CD8-positive, alpha-beta memory T cell (primary cell): ENCODE data around the gene KCNMA1. TPM values are rescaled to one million over a fixed set of nuclear protein-coding genes. Genes with fewer than 3 reads are reported as not detected.

ENCODE experiments used
- CTCF ChIA-PET: fragments of 350-600 bp; sonication (Branson Sonifier 250); formaldehyde crosslinking; loops from one replicate; lab custom pipeline; 2021; ENCODE audit warnings: antibody characterized with exemption; lab: Charles Lee
- POLR2A ChIA-PET: fragments of 350-600 bp; sonication (Branson Sonifier 250); formaldehyde crosslinking; loops from one replicate; lab custom pipeline; 2021; ENCODE audit warnings: antibody characterized with exemption; lab: Charles Lee
- DNase-seq, 5 donors: peaks; one replicate each; pipeline versions ENCODE4 v3.0.0 to v3.0.0-alpha.2; 2020 to 2022; ENCODE audit warnings: mixed read lengths in 1 of 5
- H3K27ac ChIP-seq: one replicate; pipeline ENCODE4 v1.7.0; 2013; ENCODE audit warnings: low read depth, mild to moderate bottlenecking, low read length, moderate library complexity
- H3K27me3 ChIP-seq: 2 replicates; pipeline ENCODE4 v1.7.0; 2013; ENCODE audit warnings: low read length, mild to moderate bottlenecking; ENCODE audit not compliant: insufficient read depth, poor library complexity, severe bottlenecking
- H3K36me3 ChIP-seq: 2 replicates; pipeline ENCODE4 v1.7.0; 2013; ENCODE audit warnings: mild to moderate bottlenecking, low read length, moderate library complexity; ENCODE audit not compliant: insufficient read depth
- H3K4me1 ChIP-seq: 2 replicates; pipeline ENCODE4 v1.7.0; 2013; ENCODE audit warnings: mild to moderate bottlenecking, low read length, moderate library complexity; ENCODE audit not compliant: insufficient read depth
- H3K4me3 ChIP-seq: 2 replicates; pipeline ENCODE4 v1.7.0; 2013; ENCODE audit warnings: mild to moderate bottlenecking, low read length
- H3K9me3 ChIP-seq: 2 replicates; pipeline ENCODE4 v1.7.0; 2013; ENCODE audit warnings: mild to moderate bottlenecking, low read length
- H3K27ac Mint-ChIP-seq, 8 donors: one replicate each; pipeline ENCODE4 v1.8.0; 2020 to 2021; ENCODE audit warnings: mixed read lengths in 8 of 8, mild to moderate bottlenecking in 6 of 8, inconsistent platforms in 3 of 8, moderate library complexity in 3 of 8
- H3K27me3 Mint-ChIP-seq, 2 donors: one replicate each; pipeline ENCODE4 v1.8.0; 2020 to 2021; ENCODE audit warnings: mixed read lengths in 2 of 2, mild to moderate bottlenecking in 1 of 2, moderate library complexity in 1 of 2
- H3K36me3 Mint-ChIP-seq, 3 donors: one replicate each; pipeline ENCODE4 v1.8.0; 2020 to 2021; ENCODE audit warnings: mixed read lengths in 3 of 3, inconsistent platforms in 1 of 3, mild to moderate bottlenecking in 1 of 3
- H3K4me1 Mint-ChIP-seq, 3 donors: one replicate each; pipeline ENCODE4 v1.8.0; 2020 to 2021; ENCODE audit warnings: mixed read lengths in 3 of 3, inconsistent platforms in 1 of 3, mild to moderate bottlenecking in 1 of 3
- H3K4me3 Mint-ChIP-seq, 7 donors: one replicate each; pipeline ENCODE4 v1.8.0; 2020 to 2021; ENCODE audit warnings: mixed read lengths in 7 of 7, mild to moderate bottlenecking in 6 of 7, moderate library complexity in 4 of 7, inconsistent platforms in 2 of 7
- H3K9me3 Mint-ChIP-seq, 5 donors: one replicate each; pipeline ENCODE4 v1.8.0; 2020 to 2022; ENCODE audit warnings: mixed read lengths in 5 of 5, mild to moderate bottlenecking in 3 of 5, moderate library complexity in 2 of 5, inconsistent platforms in 1 of 5
- polyA plus RNA-seq: library from polyadenylated mRNA; unstranded; fragments of 300-500 nt; fragmentation: Illumina TruSeq; gene quantifications from one replicate; pipeline ENCODE4 v1.2.3, GENCODE V29; 2021
- total RNA-seq, 2 experiments: library from RNA; stranded (reverse); gene quantifications; one replicate each; pipeline ENCODE4 v1.2.3, GENCODE V29; 2021

The KCNMA1 gene
- total and polyA plus RNA-seq, 3 experiments from 2014 or later, result 0.20 to 0.31 TPM; not detected in 1

GRCh38 chr10:77173615-77174461, 463.8 kb downstream of the KCNMA1 start:
- H3K4me1 Mint-ChIP-seq, result no peaks in the 10 kb centered on the region
- no peaks in the 10 kb centered on the region for H3K9me3 ChIP-seq
- ChIA-PET CTCF (interaction anchor here (0.9 to 12.1 kb wide), 14 partner anchors 7 to 539 kb away, joined by 3 to 113 read pairs (median 4); no protein-coding TSS in a partner anchor), POLR2A (no interaction called here)
- H3K9me3 Mint-ChIP-seq, result no peaks in the 10 kb centered on the region
- H3K4me1 ChIP-seq, result no peaks in the 10 kb centered on the region
- peaks cover 5 to 14% of the 10 kb centered on the region in 2 donors for H3K27me3 Mint-ChIP-seq
- peak overlapping the region in 1 of 8 donors; percentile 35 for H3K27ac Mint-ChIP-seq
- no peak overlapping the region for H3K4me3 Mint-ChIP-seq
- no peak overlapping the region for H3K27ac ChIP-seq
- H3K27me3 ChIP-seq, result no peaks in the 10 kb centered on the region
- no peaks in the 10 kb centered on the region for H3K36me3 Mint-ChIP-seq
- DNase-seq, result peak; percentile 36 to 73 (median 54)
- no peak overlapping the region for H3K4me3 ChIP-seq
- no peaks in the 10 kb centered on the region for H3K36me3 ChIP-seq

- Mint-ChIP-seq H3K27me3 (peaks cover 9 to 13% of the 10 kb centered on the region in 2 donors), H3K4me3 (no peak overlapping the region), H3K4me1 (no peaks in the 10 kb centered on the region), H3K9me3 (no peaks in the 10 kb centered on the region), H3K27ac (no peak overlapping the region), H3K36me3 (no peaks in the 10 kb centered on the region)
- H3K36me3 ChIP-seq, result no peaks in the 10 kb centered on the region
- no peak for DNase-seq
- H3K4me3 ChIP-seq, result no peak overlapping the region
- no peaks in the 10 kb centered on the region for H3K27me3 ChIP-seq
- no peaks in the 10 kb centered on the region for H3K9me3 ChIP-seq
- H3K27ac ChIP-seq, result no peak overlapping the region
- POLR2A ChIA-PET, result no interaction called here
- H3K4me1 ChIP-seq, result no peaks in the 10 kb centered on the region
- CTCF ChIA-PET, result interaction anchor here (12.1 kb wide), 1 partner anchor 472 kb away, joined by 113 read pairs; no protein-coding TSS in a partner anchor
These were observed 465.5 kb downstream of the KCNMA1 start for GRCh38 chr10:77172086-77172485.

- ChIA-PET POLR2A (no interaction called here), CTCF (interaction anchor here (1.1 to 12.1 kb wide), 3 partner anchors 11 to 543 kb away, joined by 3 to 113 read pairs (median 4); no protein-coding TSS in a partner anchor)
- H3K27me3 Mint-ChIP-seq, result peaks cover 11 to 31% of the 10 kb centered on the region in 2 donors
- H3K27ac Mint-ChIP-seq, result no peak overlapping the region
- H3K9me3 Mint-ChIP-seq, result no peaks in the 10 kb centered on the region
- H3K4me3 Mint-ChIP-seq, result no peak overlapping the region
- H3K27me3 ChIP-seq, result peaks cover 6% of the 10 kb centered on the region
- H3K27ac ChIP-seq, result no peak overlapping the region
- no peak overlapping the region for H3K4me3 ChIP-seq
- no peaks in the 10 kb centered on the region for H3K36me3 Mint-ChIP-seq
- H3K36me3 ChIP-seq, result no peaks in the 10 kb centered on the region
- H3K9me3 ChIP-seq, result no peaks in the 10 kb centered on the region
- H3K4me1 ChIP-seq, result no peaks in the 10 kb centered on the region
- no peak for DNase-seq
- peaks cover 4 to 5% (median 5%) of the 10 kb centered on the region in 3 donors for H3K4me1 Mint-ChIP-seq
These were observed 468.7 kb downstream of the KCNMA1 start for GRCh38 chr10:77168861-77169260.

GRCh38 chr10:77168161-77168560, 469.4 kb downstream of the KCNMA1 start:
- H3K27me3 ChIP-seq, result peaks cover 6% of the 10 kb centered on the region
- H3K9me3 ChIP-seq, result no peaks in the 10 kb centered on the region
- H3K4me3 ChIP-seq, result no peak overlapping the region
- ChIA-PET CTCF (interaction anchor here (0.7 to 12.1 kb wide), 4 partner anchors 10 to 544 kb away, joined by 3 to 113 read pairs (median 4); no protein-coding TSS in a partner anchor), POLR2A (no interaction called here)
- Mint-ChIP-seq H3K4me1 (peaks cover 4 to 5% (median 5%) of the 10 kb centered on the region in 3 donors), H3K27ac (no peak overlapping the region), H3K9me3 (no peaks in the 10 kb centered on the region), H3K36me3 (no peaks in the 10 kb centered on the region), H3K27me3 (peaks cover 11 to 33% of the 10 kb centered on the region in 2 donors), H3K4me3 (no peak overlapping the region)
- DNase-seq, result no peak
- no peaks in the 10 kb centered on the region for H3K4me1 ChIP-seq
- no peak overlapping the region for H3K27ac ChIP-seq
- no peaks in the 10 kb centered on the region for H3K36me3 ChIP-seq

GRCh38 chr10:77165445-77166208, 472.0 kb downstream of the KCNMA1 start:
- no peak overlapping the region for H3K4me3 ChIP-seq

GRCh38 chr10:77164616-77165311, 472.8 kb downstream of the KCNMA1 start:
- POLR2A ChIA-PET, result no interaction called here
- no peak for DNase-seq
- no peak overlapping the region for H3K27ac ChIP-seq
- Mint-ChIP-seq H3K27me3 (peaks cover 6 to 40% of the 10 kb centered on the region in 2 donors), H3K36me3 (no peaks in the 10 kb centered on the region), H3K9me3 (no peaks in the 10 kb centered on the region), H3K27ac (no peak overlapping the region), H3K4me1 (peaks cover 4 to 5% (median 5%) of the 10 kb centered on the region in 3 donors), H3K4me3 (no peak overlapping the region)
- no peak overlapping the region for H3K4me3 ChIP-seq
- H3K9me3 ChIP-seq, result no peaks in the 10 kb centered on the region
- CTCF ChIA-PET, result interaction anchor here (1.5 kb wide), 1 partner anchor 547 kb away, joined by 5 read pairs; no protein-coding TSS in a partner anchor
- H3K4me1 ChIP-seq, result no peaks in the 10 kb centered on the region
- H3K36me3 ChIP-seq, result no peaks in the 10 kb centered on the region
- H3K27me3 ChIP-seq, result peaks cover 6% of the 10 kb centered on the region

More at GRCh38 chr10:77165445-77166208, 472.0 kb downstream of the KCNMA1 start:
- peaks cover 6 to 40% of the 10 kb centered on the region in 2 donors for H3K27me3 Mint-ChIP-seq
- peak in 2 of 5 donors; percentile 23 to 27 for DNase-seq
- Histone ChIP-seq H3K4me1 (no peaks in the 10 kb centered on the region), H3K9me3 (no peaks in the 10 kb centered on the region), H3K36me3 (no peaks in the 10 kb centered on the region), H3K27me3 (peaks cover 6% of the 10 kb centered on the region), H3K27ac (no peak overlapping the region)
- H3K9me3 Mint-ChIP-seq, result no peaks in the 10 kb centered on the region
- H3K4me1 Mint-ChIP-seq, result peaks cover 4 to 5% (median 5%) of the 10 kb centered on the region in 3 donors
- CTCF ChIA-PET, result interaction anchor here (0.9 to 12.1 kb wide), 4 partner anchors 10 to 547 kb away, joined by 3 to 113 read pairs (median 9); no protein-coding TSS in a partner anchor
- peak overlapping the region in 1 of 8 donors; percentile 56 for H3K27ac Mint-ChIP-seq
- no peaks in the 10 kb centered on the region for H3K36me3 Mint-ChIP-seq
- H3K4me3 Mint-ChIP-seq, result peak overlapping the region in 4 of 7 donors; percentile 42 to 55 (median 47)
- POLR2A ChIA-PET, result no interaction called here

- H3K9me3 Mint-ChIP-seq, result no peaks in the 10 kb centered on the region
- POLR2A ChIA-PET, result no interaction called here
- no peaks in the 10 kb centered on the region for H3K36me3 Mint-ChIP-seq
- H3K27me3 Mint-ChIP-seq, result peaks cover 8 to 49% of the 10 kb centered on the region in 2 donors
- CTCF ChIA-PET, result no interaction called here
- H3K4me3 Mint-ChIP-seq, result no peak overlapping the region
- DNase-seq, result no peak
- H3K36me3 ChIP-seq, result no peaks in the 10 kb centered on the region
- peaks cover 6% of the 10 kb centered on the region for H3K27me3 ChIP-seq
- no peak overlapping the region for H3K4me3 ChIP-seq
- no peak overlapping the region for H3K27ac ChIP-seq
- no peaks in the 10 kb centered on the region for H3K4me1 ChIP-seq
- H3K9me3 ChIP-seq, result no peaks in the 10 kb centered on the region
- no peak overlapping the region for H3K27ac Mint-ChIP-seq
- H3K4me1 Mint-ChIP-seq, result peaks cover 4 to 5% (median 5%) of the 10 kb centered on the region in 3 donors
These were observed 473.8 kb downstream of the KCNMA1 start for GRCh38 chr10:77163670-77164348.
